Tibial nerve (tissue), 4 donors: ENCODE measurements around the gene GAB3.

Experiments
- EP300 ChIP-seq, 2 donors: sonication (generic); formaldehyde crosslinking; IDR thresholded peaks; one replicate each; pipeline ENCODE4 v1.6.1; 2017; ENCODE audit warnings: antibody characterized with exemption in 2 of 2, mild to moderate bottlenecking in 1 of 2
- POLR2A ChIP-seq, 2 donors: fragments of 450-650 bp; IDR thresholded peaks; one replicate each; pipeline ENCODE4 v1.6.1; 2017; ENCODE audit warnings: antibody characterized with exemption in 2 of 2, mild to moderate bottlenecking in 2 of 2, moderate library complexity in 2 of 2
- TF ChIP-seq, protein P1 (sequence below), 5 experiments: fragments of 200-600 bp in 3 of 5; fragments of 450-650 bp in 2 of 5; sonication (generic) in 3 of 5; IDR thresholded peaks; one replicate each; pipeline ENCODE4 v1.5.1; 2016 to 2019; ENCODE audit warnings: antibody characterized with exemption in 5 of 5, mild to moderate bottlenecking in 3 of 5, moderate library complexity in 2 of 5

DNA sequence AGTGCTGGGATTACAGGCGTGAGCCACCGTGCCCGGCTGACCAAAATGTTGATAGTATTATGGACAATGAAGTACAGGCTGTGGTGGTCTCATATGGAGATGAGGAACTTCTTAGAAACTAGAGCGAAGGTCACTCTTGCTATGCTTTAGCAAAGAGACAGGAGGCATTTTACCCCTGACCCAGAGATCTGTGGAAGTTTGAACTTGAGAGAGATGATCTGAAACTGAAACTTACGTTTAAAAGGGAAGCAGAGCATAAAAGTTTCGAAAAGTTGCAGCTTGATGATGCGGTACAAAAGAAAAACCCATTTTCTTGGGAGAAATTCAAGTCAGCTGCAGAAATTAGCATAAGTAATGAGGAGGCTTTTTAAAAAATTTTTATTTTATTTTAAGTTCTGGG, 89.0 kb downstream of the GAB3 start:
- TF ChIP-seq EP300 (IDR thresholded peaks at IDR 0.05) (no peak), POLR2A (IDR thresholded peaks at IDR 0.05) (no peak)
- TF ChIP-seq, protein P1, sequence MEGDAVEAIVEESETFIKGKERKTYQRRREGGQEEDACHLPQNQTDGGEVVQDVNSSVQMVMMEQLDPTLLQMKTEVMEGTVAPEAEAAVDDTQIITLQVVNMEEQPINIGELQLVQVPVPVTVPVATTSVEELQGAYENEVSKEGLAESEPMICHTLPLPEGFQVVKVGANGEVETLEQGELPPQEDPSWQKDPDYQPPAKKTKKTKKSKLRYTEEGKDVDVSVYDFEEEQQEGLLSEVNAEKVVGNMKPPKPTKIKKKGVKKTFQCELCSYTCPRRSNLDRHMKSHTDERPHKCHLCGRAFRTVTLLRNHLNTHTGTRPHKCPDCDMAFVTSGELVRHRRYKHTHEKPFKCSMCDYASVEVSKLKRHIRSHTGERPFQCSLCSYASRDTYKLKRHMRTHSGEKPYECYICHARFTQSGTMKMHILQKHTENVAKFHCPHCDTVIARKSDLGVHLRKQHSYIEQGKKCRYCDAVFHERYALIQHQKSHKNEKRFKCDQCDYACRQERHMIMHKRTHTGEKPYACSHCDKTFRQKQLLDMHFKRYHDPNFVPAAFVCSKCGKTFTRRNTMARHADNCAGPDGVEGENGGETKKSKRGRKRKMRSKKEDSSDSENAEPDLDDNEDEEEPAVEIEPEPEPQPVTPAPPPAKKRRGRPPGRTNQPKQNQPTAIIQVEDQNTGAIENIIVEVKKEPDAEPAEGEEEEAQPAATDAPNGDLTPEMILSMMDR (IDR thresholded peaks at IDR 0.05): no peak
